ENCODE data around the gene ABCC10.
A peak's percentile ranks its signal among the peaks of the same experiment; 100 is the strongest.
"Not testable (repeated sequence)": the region's sequence is repeated elsewhere in the genome, so short reads cannot be mapped to it uniquely, and the experiment has no call there.

ABCC10 gene

GRCh38 chr6:43450699-43451131 is 23.4 kb downstream of the ABCC10 start:
- DNase-seq, result no peak

GRCh38 chr6:43451348-43451747 is 24.0 kb downstream of the ABCC10 start:
- DNase-seq, result no peak

GRCh38 chr6:43451939-43452338 is 24.6 kb downstream of the ABCC10 start:
- DNase-seq, result no peak

- DNase-seq, result no peak
Measured at GRCh38 chr6:43452896-43453295, 25.6 kb downstream of the ABCC10 start.

GRCh38 chr6:43453831-43454230 is 26.5 kb downstream of the ABCC10 start:
- no peak for DNase-seq

- DNase-seq, result peak in 1 of 2 experiments; percentile 79
Measured at GRCh38 chr6:43454290-43454695, 27.0 kb downstream of the ABCC10 start.

GRCh38 chr6:43454696-43455530 is 27.6 kb downstream of the ABCC10 start:
- no peak for DNase-seq

- DNase-seq, result peak in 1 of 2 experiments; percentile 22
Measured at GRCh38 chr6:43455531-43456428, 28.4 kb downstream of the ABCC10 start, which contains the start of gene DLK2. DLK2 (minus strand) TSS chr6:43455548; CDS start chr6:43454825, 723 bp downstream.

GRCh38 chr6:43457643-43458042 is 30.3 kb downstream of the ABCC10 start:
- no peak for DNase-seq

GRCh38 chr6:43458154-43458553 is 30.8 kb downstream of the ABCC10 start:
- DNase-seq, result not testable (repeated sequence)

- DNase-seq, result no peak
Measured at GRCh38 chr6:43459535-43459934, 32.2 kb downstream of the ABCC10 start.

- no peak for DNase-seq
Measured at GRCh38 chr6:43460032-43460431, 32.7 kb downstream of the ABCC10 start.

- DNase-seq, result no peak
Measured at GRCh38 chr6:43461936-43462335, 34.6 kb downstream of the ABCC10 start.

GRCh38 chr6:43464337-43464736 is 37.0 kb downstream of the ABCC10 start:
- DNase-seq, result no peak

GRCh38 chr6:43465948-43466347 is 38.6 kb downstream of the ABCC10 start:
- no peak for DNase-seq

- DNase-seq, result not testable (repeated sequence)
Measured at GRCh38 chr6:43467265-43467664, 39.9 kb downstream of the ABCC10 start.

GRCh38 chr6:43467752-43468151 is 40.4 kb downstream of the ABCC10 start:
- no peak for DNase-seq

GRCh38 chr6:43468240-43468639 is 40.9 kb downstream of the ABCC10 start:
- no peak for DNase-seq

GRCh38 chr6:43468748-43469681 is 41.7 kb downstream of the ABCC10 start:
- DNase-seq, result no peak

GRCh38 chr6:43469947-43470346 is 42.6 kb downstream of the ABCC10 start:
- no peak for DNase-seq

- DNase-seq, result no peak
Measured at GRCh38 chr6:43471399-43471798, 44.1 kb downstream of the ABCC10 start.

GRCh38 chr6:43472515-43472914 is 45.2 kb downstream of the ABCC10 start:
- no peak for DNase-seq
